GM19043 (cell line): ENCODE results near the gene ADAMTS17.

ENCODE experiments used
- ATAC-seq: cut with Tn5 transposase; IDR thresholded peaks from one replicate; pipeline ENCODE4 v1.9.1; 2021; ENCODE audit warnings: low read depth; ENCODE audit not compliant: unreplicated experiment

ADAMTS17 gene

DNA sequence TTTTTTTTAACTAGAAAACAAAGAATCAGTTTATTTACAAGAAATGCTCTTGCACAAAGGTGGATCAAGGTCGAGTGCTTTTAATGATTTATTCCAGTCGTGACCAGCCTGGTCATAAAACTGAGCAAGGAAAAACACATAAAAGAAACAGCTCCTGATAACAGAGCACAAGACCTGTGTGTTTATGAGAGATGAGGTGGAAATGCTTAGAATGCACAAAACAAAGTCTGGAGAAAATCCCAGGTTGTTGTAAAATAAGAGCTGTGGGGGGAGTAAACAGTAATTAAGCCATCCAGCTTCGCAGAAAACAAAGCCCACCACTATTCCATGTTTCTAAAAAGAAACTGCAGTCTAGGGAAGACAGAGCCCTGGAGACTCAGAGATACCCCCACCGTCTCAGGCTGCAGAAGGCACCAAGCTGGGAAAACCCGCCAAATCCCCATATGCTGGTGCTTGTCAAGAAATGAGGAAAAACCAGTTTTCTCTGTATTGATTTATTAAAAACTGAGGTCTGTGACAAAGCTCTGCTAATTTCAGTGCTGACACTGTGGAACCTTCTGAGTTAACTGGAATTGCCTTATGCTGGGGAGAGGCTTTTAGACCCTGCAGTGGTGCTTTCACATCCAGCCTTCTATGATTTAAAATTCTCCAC lies 139.3 kb downstream of the ADAMTS17 start:
- ATAC-seq = no peak

DNA sequence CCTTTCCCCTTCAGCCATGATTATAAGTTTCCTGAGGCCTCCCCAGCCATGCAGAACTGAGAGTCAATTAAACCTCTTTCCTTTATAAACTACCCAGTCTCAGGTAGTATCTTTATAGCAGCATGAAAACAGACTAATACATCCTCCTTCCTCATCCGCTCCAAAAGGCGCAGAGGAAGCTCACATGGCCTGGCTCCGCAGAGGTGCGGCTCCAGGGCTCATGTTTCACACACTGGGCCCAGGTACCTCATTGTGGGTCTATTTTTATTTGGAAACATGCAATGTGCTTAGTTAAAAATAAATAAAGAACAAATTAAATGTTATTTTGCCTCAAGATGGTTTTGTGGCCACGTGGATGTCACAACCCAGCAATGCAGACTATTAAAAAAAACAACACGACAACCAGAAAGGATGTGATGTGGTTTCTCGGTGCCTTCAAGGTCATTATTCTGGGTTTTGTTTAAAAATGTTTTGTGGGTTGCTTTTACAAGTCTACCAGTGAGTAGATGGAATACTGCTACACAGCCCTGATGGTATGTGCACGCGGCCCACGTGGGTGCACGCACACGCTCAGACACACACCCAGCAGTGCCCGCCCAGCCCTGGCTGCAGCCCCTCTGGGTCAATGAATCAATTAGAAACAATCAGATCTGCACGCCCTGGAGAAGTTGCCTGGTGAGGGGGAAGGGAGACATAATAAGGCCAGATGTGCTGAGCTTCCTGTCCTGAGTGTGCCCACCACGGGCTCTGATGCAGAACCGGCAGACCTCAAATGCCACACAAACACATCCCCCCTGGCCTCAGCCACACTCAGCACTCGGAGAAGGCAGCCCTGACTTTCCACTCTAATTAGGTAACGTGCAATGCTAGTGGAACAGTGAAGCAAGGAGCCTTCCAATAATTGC lies 140.1 kb downstream of the ADAMTS17 start:
- ATAC-seq = no peak

DNA sequence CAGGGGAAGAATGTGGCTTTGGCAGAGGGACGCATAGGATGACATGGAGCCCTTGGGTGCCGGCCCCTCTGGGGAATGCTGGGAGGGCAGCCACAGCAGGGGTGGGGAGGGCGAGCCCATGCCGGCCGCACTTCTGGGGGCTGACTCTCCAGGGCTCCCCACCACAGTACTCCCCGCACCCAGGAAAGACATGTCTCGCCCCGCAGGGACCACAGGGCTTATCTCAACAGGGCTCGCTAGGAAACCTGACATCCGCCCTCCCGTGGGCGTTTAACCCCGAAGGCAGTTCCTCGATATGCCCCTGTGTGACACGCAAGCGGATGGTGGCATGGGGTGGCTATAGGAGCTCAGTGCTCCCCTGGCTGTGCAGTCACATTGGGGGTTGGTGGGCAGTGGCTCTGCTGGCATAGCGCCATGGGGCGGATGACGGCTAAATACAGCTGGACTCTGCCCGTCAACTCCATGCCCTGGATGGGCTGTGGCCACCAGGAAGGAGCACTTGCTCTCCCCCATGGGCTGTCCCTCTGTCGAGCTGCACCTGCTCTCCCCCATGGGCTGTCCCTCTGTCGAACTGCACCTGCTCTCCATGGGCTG lies 141.4 kb downstream of the ADAMTS17 start:
- ATAC-seq = no peak

DNA sequence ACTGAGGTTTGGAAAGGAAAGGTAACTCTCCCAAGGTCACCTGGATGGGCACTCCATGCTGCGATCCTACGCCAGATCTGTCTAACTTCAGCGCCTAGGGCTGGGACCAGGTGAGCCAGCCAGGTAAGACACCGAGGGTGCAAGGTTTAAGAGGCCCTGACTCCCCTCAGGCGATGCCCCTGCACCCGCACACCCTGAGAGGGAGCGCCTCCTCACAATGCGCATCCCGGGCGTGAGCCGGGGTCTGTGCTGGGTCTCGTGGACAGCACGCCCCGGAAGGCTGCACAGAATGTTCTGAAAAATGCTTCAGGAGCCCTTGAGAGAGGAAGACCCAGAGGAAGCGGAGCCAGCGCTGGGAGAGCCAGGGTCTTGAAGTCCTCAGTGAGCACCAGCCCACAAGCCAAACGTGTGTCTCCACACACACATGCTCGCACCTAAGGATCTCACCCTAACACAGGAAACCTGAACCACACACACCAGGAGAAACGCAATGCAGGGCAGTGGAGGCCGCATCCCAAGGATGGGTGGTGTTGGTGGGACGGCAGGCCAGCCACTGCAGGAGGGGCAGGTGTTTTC lies 142.0 kb downstream of the ADAMTS17 start:
- ATAC-seq = no peak

DNA sequence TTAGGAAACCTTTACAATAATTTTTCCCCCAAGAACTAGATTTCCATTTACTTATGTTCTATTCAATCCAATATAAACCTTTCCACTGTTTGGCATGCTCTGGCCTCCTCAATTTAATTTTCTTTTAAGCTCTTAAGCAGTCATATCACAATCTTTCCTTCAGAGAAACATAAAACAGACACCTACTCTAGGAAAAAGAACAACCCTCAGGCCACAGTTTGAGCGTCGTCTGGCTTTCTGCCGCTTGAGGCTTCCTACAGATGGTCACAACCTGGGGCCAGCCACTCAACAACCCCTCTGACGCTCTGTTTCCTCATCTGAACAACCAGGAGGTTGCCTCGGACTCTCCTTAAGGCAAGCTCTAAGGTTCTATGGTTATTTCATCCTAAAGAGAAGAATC lies 143.3 kb downstream of the ADAMTS17 start:
- ATAC-seq = no peak

DNA sequence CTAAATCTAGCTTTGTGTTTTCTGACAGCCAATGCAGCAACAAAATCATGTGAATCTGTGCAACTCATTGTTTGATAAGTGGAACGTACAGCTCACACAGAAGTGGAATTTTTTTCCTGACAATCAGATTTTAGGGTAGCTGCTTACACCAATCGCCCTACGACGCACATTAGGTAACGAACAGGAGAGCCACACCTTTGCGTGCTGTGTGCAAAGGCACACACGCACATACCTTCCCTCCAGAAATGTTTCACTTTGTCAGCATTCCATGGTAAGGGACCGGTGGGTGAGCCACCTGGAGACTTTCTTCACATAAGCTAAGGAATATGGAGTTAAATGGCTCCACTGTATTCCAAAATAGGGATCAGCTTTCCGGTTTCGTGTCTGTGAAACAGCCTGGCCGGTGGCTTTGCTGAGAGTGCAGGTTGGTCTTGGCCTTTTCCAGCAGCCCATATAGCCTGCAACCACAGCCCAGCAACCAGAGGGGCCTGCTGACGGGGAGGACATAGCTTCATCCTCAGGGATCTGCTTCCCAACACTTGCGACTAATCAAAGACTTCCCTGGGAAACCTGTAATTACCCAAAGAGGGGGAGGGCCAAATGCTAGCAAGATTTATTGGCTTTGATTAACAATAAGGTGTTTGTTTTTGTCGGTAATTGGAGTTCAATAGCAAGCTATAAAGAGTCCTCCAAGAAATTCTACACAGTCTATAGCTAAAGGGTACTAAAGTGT lies 145.3 kb downstream of the ADAMTS17 start:
- ATAC-seq = no peak

DNA sequence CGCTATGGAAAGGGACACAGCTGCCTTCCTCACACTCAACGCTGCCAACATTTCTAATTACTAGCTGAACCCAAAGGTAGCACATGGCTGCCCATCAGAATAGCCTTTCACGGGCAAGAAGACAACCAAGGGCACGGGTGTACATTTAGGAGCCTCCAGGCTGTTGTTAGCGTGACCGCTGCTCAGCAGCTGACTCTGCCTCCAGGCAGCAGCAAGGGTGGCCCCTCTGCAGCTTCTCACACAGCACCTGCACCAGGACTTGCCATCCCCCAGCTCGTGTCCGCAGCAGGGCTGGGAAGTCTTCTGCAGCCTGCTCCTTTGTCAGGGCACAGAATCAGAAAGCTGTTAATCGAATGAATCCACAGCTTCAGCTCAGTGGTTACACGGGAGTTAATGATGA lies 146.8 kb downstream of the ADAMTS17 start:
- ATAC-seq = no peak

DNA sequence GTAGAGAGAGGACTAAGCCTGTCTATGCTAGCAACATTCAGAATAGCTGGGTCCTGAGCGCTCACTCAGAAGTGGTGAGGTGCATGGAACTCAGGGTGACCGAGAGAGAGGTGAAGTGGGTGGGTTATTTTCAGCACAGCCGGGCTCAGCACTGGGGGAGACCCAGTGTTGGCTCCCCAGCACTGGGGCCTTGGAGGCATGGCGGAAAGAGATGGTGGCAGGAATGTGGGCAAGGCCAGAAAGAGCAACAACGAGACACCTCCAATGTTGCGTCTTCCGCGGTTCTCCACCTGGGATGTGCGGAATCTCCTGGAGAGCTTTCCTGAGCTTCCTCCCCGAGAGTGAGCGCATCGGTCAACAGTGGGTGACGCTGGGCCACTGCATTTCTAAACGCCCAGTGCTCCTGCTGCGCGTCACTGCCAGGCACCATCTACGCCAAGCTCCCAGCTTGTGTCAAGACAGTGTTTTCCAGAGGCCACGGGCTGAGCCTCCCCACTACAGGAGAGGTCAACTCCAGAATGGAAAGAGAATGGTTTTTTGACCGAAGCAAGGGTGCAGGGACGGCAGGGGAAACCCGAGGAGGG lies 148.4 kb downstream of the ADAMTS17 start:
- ATAC-seq = no peak

DNA sequence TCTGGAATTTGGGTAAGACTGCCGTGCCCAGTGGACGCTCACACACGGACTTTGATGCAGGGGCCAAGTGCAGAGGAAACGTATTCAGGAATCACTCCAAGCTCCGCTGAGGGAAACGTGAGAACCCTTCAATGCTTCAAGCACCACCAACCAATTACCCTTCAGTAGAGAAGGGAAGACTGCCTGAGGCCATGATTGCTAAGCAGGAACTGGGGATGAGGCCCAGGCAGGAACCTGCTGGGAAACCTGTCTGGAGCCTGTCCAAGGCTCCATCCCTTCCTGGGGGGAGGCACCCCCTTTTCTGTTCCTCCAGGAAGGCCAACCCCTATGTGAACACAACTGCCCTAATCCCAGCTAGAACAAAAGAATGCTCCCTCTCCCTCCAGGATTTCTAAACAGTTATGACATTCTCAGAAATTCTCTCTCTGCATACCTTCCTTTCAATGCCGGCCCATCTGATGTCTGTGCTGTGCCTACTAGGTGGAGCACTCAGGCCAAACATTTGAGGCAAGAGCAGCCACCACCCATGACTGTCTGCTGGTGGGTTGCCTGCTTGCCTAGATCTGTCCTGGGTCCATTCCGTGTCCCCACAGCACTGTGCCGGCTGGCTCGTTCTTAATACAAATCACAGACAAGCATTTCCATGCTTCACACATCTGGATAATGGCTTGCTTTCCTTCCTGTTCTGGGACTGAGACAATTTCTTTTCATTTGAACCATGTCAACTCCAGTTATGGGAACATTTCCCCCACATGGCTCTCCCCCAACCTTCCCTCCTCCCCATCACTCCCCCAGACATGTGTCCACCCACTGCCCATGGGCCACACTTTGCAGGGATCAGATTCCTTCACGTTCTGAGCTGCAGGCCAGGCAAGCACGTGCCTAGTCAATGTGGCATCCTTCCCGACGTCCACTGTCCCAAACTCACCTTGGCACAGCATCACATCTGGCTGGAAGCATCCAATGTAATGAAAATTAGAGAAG lies 149.4 kb downstream of the ADAMTS17 start:
- ATAC-seq = no peak

DNA sequence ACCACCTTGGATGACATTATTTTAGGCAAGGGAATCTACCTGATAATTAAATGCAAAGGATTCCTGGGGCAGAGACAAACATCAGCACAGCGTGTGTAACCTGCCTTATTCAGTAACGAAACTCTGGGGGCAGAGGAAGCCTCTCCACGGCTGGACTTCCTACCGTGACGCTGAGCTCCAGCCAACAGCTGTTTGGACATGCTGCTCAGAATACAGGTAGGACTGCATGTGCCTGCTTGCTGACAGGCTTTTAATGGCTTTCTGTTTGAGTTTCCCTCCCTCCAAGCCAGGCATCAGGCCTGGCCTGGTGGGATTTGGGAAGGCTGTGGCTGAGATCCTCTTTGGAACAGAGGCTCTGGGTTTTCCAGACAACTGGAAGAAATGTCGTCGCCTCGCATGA lies 150.6 kb downstream of the ADAMTS17 start:
- peak; percentile 83 for ATAC-seq

DNA sequence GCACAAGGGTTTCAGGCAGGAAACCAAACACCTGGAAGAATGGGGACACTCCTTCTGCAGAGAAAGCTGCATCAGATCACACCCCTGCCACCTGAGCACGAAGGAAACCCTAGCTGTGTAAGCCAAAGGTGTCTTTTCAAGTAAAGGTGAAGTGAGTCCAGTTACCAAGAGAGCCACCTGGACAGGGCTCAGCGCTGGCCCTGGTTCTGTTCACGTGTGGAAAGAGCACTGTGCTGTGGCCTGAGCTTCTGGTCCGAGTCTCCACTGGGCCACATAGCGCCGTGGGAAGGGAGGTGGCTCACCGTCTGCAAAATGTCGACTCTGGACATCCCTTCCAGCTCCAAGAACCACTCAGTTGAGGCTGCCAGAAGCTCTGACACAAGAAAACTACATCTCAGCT lies 151.1 kb downstream of the ADAMTS17 start:
- ATAC-seq = no peak

DNA sequence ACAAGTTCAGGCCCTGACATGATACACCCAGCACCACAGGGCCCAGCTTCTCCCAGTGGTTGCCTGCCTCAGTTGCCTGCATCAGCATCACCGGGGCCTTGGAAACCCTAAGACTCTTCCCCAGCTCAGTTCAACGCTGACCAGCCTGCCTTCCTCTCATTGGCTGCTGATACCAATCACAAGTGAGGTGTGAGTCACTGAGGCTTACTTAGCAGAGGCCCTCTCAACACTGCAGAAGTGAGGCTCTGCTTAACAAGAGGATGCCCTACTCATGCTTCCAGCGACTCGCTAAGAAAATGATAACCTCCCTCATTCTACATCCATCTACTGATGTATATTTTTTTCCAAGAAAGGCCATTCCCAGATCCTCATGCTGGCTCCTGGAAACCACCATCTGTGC lies 151.9 kb downstream of the ADAMTS17 start:
- ATAC-seq = no peak

DNA sequence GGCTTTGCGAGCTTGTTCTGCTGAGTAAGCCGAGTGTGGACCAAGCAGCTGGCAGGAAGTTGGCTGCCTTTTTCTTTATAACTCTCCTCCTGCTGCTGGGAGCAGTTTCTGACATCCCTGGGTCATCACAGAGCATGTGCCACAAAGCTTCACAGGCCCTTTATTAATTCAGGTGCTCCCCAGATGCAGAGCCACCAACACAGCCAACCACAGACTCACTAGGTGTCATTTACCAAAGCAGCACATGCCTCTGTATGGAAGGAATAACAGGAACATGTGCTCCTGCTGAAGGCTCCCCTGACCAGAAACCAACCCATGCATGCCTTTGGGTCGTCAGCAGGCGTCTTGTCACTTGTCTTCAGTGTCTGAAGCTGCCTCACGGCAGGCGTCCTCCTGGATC lies 152.5 kb downstream of the ADAMTS17 start:
- no peak for ATAC-seq

DNA sequence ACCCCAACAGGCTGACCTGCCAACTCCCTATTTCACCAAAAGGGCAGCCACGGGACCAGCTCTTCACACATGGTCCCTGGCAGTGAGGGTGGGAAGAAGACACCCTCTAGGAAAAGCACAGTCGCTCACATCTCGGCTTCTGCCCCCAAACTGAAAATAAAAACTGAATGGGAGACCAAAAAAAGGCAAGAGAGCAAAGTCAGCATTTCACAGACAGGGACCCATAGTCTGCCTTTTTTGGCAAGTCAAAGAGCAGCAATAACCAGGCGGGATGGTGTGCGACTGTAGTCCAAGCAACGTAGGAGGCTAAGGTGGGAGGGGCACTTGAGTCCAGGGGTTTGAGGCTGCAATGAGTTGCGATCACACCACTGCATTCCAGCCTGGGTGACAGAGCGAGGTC lies 154.1 kb downstream of the ADAMTS17 start:
- no peak for ATAC-seq

DNA sequence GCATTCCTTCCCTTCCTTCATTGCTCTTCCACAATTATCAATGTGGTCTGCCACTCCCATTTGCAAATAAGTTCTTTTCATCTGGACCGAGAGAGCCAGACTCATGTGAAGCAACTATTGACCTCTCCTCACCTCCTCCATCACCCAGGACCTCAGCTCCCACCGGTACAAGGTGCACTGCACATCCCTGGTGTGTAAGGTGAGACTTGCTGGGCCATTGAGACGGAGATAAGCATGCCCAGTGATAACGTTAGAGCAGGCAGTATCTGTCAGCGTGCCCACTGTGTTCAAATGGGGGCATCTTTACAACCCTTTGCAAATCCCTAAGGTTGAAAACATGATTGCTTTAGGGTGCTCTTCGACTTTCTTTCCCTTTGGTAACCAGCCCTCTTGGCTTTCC lies 154.8 kb downstream of the ADAMTS17 start:
- no peak for ATAC-seq

DNA sequence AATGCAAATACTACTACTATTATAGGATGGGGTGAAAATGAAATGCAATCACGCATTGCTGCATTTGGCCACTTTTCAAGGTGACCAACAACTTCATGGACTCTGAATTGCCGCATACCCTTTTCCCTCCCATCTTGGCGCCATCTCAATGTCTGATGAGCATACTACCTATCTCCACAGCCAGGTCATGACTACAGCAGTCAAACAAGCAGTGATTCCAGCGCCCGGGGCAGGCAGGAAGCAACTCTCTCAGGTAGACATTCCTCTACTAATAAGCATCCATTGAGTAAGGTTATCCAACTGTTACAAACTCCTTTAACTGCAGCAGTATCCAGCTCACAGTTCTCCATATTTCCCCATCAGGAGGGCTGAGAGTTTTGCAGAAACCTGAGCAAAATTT lies 155.4 kb downstream of the ADAMTS17 start:
- ATAC-seq = no peak

DNA sequence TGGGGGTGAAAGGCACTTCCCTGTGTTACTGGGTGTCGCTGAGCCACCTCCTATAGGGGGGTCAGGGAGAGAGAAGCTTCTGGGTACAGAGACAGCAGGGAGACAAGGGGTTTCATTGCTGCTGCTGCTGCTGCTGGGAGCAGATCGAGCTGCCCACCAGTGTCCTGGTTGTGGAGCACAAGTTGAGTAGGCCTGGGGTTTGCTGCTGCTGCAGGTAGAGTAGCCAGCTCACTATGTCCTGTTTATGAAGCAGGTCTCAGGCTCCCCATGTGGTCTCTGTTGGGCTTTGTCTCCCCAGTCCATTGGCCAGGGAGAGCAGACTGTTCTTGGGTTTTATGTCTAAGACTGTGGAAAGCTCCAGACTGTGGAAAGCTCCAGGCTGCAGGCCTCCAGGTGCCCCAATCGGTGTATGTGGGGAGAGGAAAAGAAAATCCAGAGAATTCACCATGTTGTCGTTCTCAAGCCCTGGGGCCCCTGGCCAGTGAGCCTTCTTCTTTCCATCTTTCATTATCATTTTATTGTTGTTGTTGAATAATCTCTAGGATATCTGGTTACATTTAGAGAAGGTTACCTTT lies 157.8 kb downstream of the ADAMTS17 start:
- no peak for ATAC-seq

DNA sequence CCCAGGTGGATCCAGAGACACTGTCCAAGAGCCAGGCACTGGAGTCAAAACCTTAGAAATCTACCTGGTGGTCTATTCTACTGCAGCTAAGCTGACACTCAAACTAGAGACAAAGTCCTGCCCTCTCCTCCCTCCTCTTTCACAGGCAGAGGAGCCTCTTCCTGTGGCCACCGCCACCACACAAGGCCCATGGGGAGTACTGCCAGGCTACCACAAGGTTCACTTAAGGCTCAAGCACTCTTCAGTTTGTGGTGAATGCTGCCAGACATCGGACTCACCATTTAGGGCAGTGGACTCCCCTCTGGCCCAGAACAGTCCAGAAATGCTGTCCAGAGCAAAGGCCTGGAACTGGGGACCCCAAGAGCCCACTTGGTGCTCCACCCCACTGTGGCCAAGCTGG lies 160.9 kb downstream of the ADAMTS17 start:
- ATAC-seq = no peak
